ENCODE measurements around the gene FBXO34.

GRCh38 chr14:55328317-55328716, 57.1 kb downstream of the FBXO34 start:
- TF ChIP-seq POLR2A (IDR thresholded peaks at IDR 0.05; ENCODE audit: low read depth, low read length) (no peak), KAT2A (conservative IDR thresholded peaks at IDR 0.05; ENCODE audit: control insufficient read depth, low read depth, low read length) (no peak)

Measured in GM12878 (cell line).